K562 (cell line): ENCODE results near the gene WDR18. TPM values are rescaled to one million over a fixed set of nuclear protein-coding genes. Genes with fewer than 3 reads are reported as not detected.

Experiments used
- CHD1 ChIP-seq: fragments of 200-600 bp; sonication (generic); IDR thresholded peaks from one replicate; pipeline ENCODE4 v1.6.1; 2012; ENCODE audit warnings: mild to moderate bottlenecking, moderate library complexity, low read length, inconsistent platforms
- DMBX1 ChIP-seq: fragments of 250-450 bp; sonication (Bioruptor Pico); IDR thresholded peaks from 2 replicates; pipeline ENCODE4 v1.8.0; 2022; ENCODE audit warnings: inconsistent platforms, mild to moderate bottlenecking, moderate library complexity, borderline replicate concordance
- EHMT2 ChIP-seq: fragments of 450-650 bp; IDR thresholded peaks from 2 replicates; pipeline ENCODE4 v1.6.1; 2018; ENCODE audit warnings: antibody characterized with exemption
- ELF4 ChIP-seq: fragments of 450-650 bp; formaldehyde crosslinking; IDR thresholded peaks from 2 replicates; pipeline ENCODE4 v1.4.0; 2022; ENCODE audit warnings: missing genetic modification characterization
- FOXJ3 ChIP-seq: sonication (generic); formaldehyde crosslinking; IDR thresholded peaks from 2 replicates; pipeline ENCODE4 v1.4.0; 2020; ENCODE audit warnings: mild to moderate bottlenecking, missing genetic modification reagents
- FOXO4 ChIP-seq: fragments of 450-650 bp; formaldehyde crosslinking; IDR thresholded peaks from 2 replicates; pipeline ENCODE4 v1.4.0; 2020; ENCODE audit warnings: mild to moderate bottlenecking, moderate library complexity
- HCFC1 ChIP-seq: IDR thresholded peaks from 2 replicates; pipeline ENCODE4 v1.6.1; 2012; ENCODE audit warnings: low read depth, low read length, improper control_type of control experiment
- KAT2B ChIP-seq: IDR thresholded peaks from one replicate; pipeline ENCODE4 v1.6.1; 2012; ENCODE audit warnings: low read depth, mild to moderate bottlenecking, control low read depth, inconsistent platforms, low read length, moderate library complexity
- KAT8 ChIP-seq: fragments of 450-650 bp; IDR thresholded peaks from 2 replicates; pipeline ENCODE4 v1.6.1; 2016; ENCODE audit warnings: low read depth, mild to moderate bottlenecking
- MAFG ChIP-seq: fragments of 450-650 bp; conservative IDR thresholded peaks from 2 replicates; pipeline ENCODE4 v1.6.1; 2016; ENCODE audit warnings: missing genetic modification characterization, missing compliant biosample characterization
- NELFE ChIP-seq: IDR thresholded peaks from 2 replicates; pipeline ENCODE4 v1.6.1; 2011; ENCODE audit warnings: mild to moderate bottlenecking; ENCODE audit not compliant: insufficient read depth, insufficient read length
- NFRKB ChIP-seq: fragments of 450-650 bp; IDR thresholded peaks from 2 replicates; pipeline ENCODE4 v1.6.1; 2016; ENCODE audit warnings: low read depth
- SMARCA4 ChIP-seq: fragments of 450-650 bp; IDR thresholded peaks from 2 replicates; pipeline ENCODE4 v1.6.1; 2016
- ZNF644 ChIP-seq: fragments of 200-800 bp; sonication (Bioruptor generic); IDR thresholded peaks from 2 replicates; pipeline ENCODE4 v1.6.1; 2016; ENCODE audit warnings: low read depth, missing genetic modification characterization, missing compliant biosample characterization
- ZNF707 ChIP-seq: fragments of 250-450 bp; sonication (Bioruptor Pico); conservative IDR thresholded peaks from 2 replicates; pipeline ENCODE4 v1.8.0; 2022; ENCODE audit warnings: inconsistent platforms, mild to moderate bottlenecking, moderate library complexity
- ZNF830 ChIP-seq: fragments of 250-450 bp; sonication (Bioruptor Pico); IDR thresholded peaks from 2 replicates; pipeline ENCODE4 v1.5.0; 2021; ENCODE audit warnings: mild to moderate bottlenecking
- polyA plus RNA-seq, 8 experiments: library from polyadenylated mRNA; depleted of rRNA in 4 of 8; stranded (reverse) in 5 of 8; unstranded in 3 of 8; fragments of >200 nt; fragmentation: Nextera tagmentation in 2 of 8; fragmentation: Illumina TruSeq in 1 of 8; extraction: Ambion mirVana in 2 of 8; extraction: Trizol in 1 of 8; gene quantifications; 2 replicates each; pipeline versions ENCODE4 v1.2.1 to v1.2.3, GENCODE V29; 2011 to 2014; ENCODE audit warnings: inconsistent platforms in 1 of 8, missing spikeins in 1 of 8
- total RNA-seq, 7 experiments: library from RNA; depleted of rRNA in 6 of 7; stranded (reverse); fragments of >200 nt in 6 of 7; fragmentation: Illumina TruSeq in 2 of 7; extraction: Trizol in 2 of 7; gene quantifications; 2 replicates each; pipeline versions ENCODE4 v1.2.1 to v1.2.3, GENCODE V29; 2011 to 2021; ENCODE audit warnings: low replicate concordance in 1 of 7
- TF ChIP-seq, protein P1 (sequence below), 3 experiments: IDR thresholded peaks in 2 of 3; conservative IDR thresholded peaks in 1 of 3; 2 replicates each; pipeline ENCODE4 v1.5.1; 2011 to 2012; ENCODE audit warnings: low read length in 3 of 3, mild to moderate bottlenecking in 3 of 3, control low read depth in 2 of 3, improper control_type of control experiment in 1 of 3, inconsistent platforms in 1 of 3, low read depth in 1 of 3, mixed read lengths in 1 of 3, moderate library complexity in 1 of 3; ENCODE audit not compliant: insufficient read depth in 2 of 3
- TF ChIP-seq, protein P2 (sequence below): sonication (generic); formaldehyde crosslinking; IDR thresholded peaks from 2 replicates; pipeline ENCODE4 v1.4.0; 2020; ENCODE audit warnings: mild to moderate bottlenecking, missing genetic modification reagents
- TF ChIP-seq, protein P3 (sequence below): sonication (generic); formaldehyde crosslinking; IDR thresholded peaks from 2 replicates; pipeline ENCODE4 v1.8.0; 2022; ENCODE audit warnings: missing genetic modification reagents, mild to moderate bottlenecking, moderate library complexity, borderline replicate concordance

The WDR18 gene
- total and polyA plus RNA-seq, 9 of the 15 experiments (the other 6 are each of a cell fraction or from before 2014, with no cell fraction given) = 0.65 to 181 (median 30.1) TPM

DNA sequence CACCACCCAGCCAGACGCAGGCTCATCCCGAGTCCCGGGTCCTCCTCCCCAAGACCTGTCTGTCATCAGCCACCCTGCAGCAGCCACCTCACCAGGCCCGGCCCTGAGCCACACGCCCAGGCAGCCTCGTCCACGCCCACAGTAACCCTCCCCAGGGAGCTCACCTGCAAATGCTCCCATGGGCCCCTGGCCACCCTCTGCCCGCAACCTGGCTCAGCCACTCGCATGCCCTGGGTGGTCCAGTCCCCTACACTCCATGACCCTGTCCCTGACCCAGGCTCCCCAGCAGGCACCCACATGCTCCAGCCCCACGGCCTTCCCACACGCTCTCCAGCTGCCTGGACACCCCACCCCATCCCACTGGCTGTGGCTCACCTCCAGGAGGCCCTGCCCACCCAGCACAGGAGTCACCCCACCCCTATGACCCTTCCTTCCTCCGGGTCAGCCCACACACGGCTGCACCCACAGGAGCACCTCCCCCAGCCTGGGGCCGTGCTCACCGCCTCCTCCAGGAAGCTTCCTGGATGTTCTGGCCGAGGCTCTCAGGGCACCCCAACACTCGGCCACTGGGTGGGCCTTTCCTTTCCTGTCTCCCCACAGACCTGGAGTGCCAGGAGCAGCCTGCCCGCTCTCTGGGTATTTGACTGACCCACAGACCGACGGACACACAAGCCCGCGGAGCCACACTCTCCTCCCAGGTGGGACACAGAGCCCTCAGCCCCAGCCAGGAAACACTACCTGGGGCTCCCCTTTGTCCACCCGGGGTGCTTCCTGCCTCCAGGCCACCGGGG, 33.2 kb downstream of the WDR18 start (continued):
- TF ChIP-seq ELF4 (CRISPR knock-in tag) = no peak
- no peak for TF ChIP-seq HCFC1
- no peak for TF ChIP-seq MAFG (tag)
- TF ChIP-seq, protein P1, sequence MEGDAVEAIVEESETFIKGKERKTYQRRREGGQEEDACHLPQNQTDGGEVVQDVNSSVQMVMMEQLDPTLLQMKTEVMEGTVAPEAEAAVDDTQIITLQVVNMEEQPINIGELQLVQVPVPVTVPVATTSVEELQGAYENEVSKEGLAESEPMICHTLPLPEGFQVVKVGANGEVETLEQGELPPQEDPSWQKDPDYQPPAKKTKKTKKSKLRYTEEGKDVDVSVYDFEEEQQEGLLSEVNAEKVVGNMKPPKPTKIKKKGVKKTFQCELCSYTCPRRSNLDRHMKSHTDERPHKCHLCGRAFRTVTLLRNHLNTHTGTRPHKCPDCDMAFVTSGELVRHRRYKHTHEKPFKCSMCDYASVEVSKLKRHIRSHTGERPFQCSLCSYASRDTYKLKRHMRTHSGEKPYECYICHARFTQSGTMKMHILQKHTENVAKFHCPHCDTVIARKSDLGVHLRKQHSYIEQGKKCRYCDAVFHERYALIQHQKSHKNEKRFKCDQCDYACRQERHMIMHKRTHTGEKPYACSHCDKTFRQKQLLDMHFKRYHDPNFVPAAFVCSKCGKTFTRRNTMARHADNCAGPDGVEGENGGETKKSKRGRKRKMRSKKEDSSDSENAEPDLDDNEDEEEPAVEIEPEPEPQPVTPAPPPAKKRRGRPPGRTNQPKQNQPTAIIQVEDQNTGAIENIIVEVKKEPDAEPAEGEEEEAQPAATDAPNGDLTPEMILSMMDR (IDR thresholded peaks at IDR 0.05 in 2 of 3, conservative IDR thresholded peaks at IDR 0.05 in 1 of 3; ENCODE audit: insufficient read depth in 2 of 3, low read depth in 1 of 3, low read length in 3 of 3) = no peak
- TF ChIP-seq EHMT2 = no peak
- TF ChIP-seq FOXO4 (CRISPR knock-in tag) = no peak
- no peak for TF ChIP-seq SMARCA4
- TF ChIP-seq ZNF830 = no peak
- TF ChIP-seq CHD1 = no peak
- TF ChIP-seq ZNF707 = no peak
- TF ChIP-seq NELFE = no peak
- TF ChIP-seq DMBX1 (CRISPR knock-in tag) = no peak
- no peak for TF ChIP-seq KAT2B
- TF ChIP-seq ZNF644 (tag) = no peak
- TF ChIP-seq, protein P2, sequence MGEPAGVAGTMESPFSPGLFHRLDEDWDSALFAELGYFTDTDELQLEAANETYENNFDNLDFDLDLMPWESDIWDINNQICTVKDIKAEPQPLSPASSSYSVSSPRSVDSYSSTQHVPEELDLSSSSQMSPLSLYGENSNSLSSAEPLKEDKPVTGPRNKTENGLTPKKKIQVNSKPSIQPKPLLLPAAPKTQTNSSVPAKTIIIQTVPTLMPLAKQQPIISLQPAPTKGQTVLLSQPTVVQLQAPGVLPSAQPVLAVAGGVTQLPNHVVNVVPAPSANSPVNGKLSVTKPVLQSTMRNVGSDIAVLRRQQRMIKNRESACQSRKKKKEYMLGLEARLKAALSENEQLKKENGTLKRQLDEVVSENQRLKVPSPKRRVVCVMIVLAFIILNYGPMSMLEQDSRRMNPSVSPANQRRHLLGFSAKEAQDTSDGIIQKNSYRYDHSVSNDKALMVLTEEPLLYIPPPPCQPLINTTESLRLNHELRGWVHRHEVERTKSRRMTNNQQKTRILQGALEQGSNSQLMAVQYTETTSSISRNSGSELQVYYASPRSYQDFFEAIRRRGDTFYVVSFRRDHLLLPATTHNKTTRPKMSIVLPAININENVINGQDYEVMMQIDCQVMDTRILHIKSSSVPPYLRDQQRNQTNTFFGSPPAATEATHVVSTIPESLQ (CRISPR knock-in tag) = 0 out of 2 replicates have a peak, but pooled peaks have one; percentile 22
- TF ChIP-seq, protein P3, sequence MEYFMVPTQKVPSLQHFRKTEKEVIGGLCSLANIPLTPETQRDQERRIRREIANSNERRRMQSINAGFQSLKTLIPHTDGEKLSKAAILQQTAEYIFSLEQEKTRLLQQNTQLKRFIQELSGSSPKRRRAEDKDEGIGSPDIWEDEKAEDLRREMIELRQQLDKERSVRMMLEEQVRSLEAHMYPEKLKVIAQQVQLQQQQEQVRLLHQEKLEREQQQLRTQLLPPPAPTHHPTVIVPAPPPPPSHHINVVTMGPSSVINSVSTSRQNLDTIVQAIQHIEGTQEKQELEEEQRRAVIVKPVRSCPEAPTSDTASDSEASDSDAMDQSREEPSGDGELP (CRISPR knock-in tag) = peak; percentile 60
- TF ChIP-seq FOXJ3 (CRISPR knock-in tag) = no peak
- TF ChIP-seq KAT8 = no peak
- no peak for TF ChIP-seq NFRKB
